ENCODE data around the gene APLN. TPM values are rescaled to one million over a fixed set of nuclear protein-coding genes. Genes with fewer than 3 reads are reported as not detected.

APLN gene
- total RNA-seq, 2 donors from 2014 or later, result 2.1 to 2.3 TPM

GRCh38 chrX:129631849-129632248, 22.9 kb downstream of the APLN start:
- Histone ChIP-seq H3K4me3 (no peak overlapping the region), H3K27ac (no peak overlapping the region), H3K4me1 (no peaks in the 10 kb centered on the region), H3K9me3 (no peaks in the 10 kb centered on the region), H3K27me3 (no peaks in the 10 kb centered on the region), H3K36me3 (no peaks in the 10 kb centered on the region)
- TF ChIP-seq CTCF (IDR thresholded peaks at IDR 0.05), result no peak
- no peak for DNase-seq (ENCODE audit: low spot score)

GRCh38 chrX:129629837-129630236, 24.9 kb downstream of the APLN start:
- no peak overlapping the region for H3K27ac ChIP-seq
- H3K4me1 ChIP-seq, result no peaks in the 10 kb centered on the region
- no peak for DNase-seq (ENCODE audit: low spot score)
- no peak overlapping the region for H3K4me3 ChIP-seq
- H3K27me3 ChIP-seq, result no peaks in the 10 kb centered on the region
- no peak for TF ChIP-seq CTCF (IDR thresholded peaks at IDR 0.05)
- H3K9me3 ChIP-seq, result no peaks in the 10 kb centered on the region
- H3K36me3 ChIP-seq, result no peaks in the 10 kb centered on the region

- Histone ChIP-seq H3K4me3 (no peak overlapping the region), H3K4me1 (no peaks in the 10 kb centered on the region), H3K9me3 (no peaks in the 10 kb centered on the region), H3K36me3 (no peaks in the 10 kb centered on the region), H3K27ac (no peak overlapping the region), H3K27me3 (no peaks in the 10 kb centered on the region)
- TF ChIP-seq CTCF (IDR thresholded peaks at IDR 0.05), result no peak
- no peak for DNase-seq (ENCODE audit: low spot score)
Measured at GRCh38 chrX:129626026-129626425, 28.7 kb downstream of the APLN start.

- TF ChIP-seq CTCF (IDR thresholded peaks at IDR 0.05), result no peak
- H3K27me3 ChIP-seq, result no peaks in the 10 kb centered on the region
- no peak overlapping the region for H3K4me3 ChIP-seq
- H3K4me1 ChIP-seq, result no peaks in the 10 kb centered on the region
- no peak for DNase-seq (ENCODE audit: low spot score)
- H3K9me3 ChIP-seq, result no peaks in the 10 kb centered on the region
- no peaks in the 10 kb centered on the region for H3K36me3 ChIP-seq
- no peak overlapping the region for H3K27ac ChIP-seq
Measured at GRCh38 chrX:129622757-129623301, 31.9 kb downstream of the APLN start.

- Histone ChIP-seq H3K36me3 (no peaks in the 10 kb centered on the region), H3K27ac (no peak overlapping the region), H3K27me3 (no peaks in the 10 kb centered on the region), H3K4me1 (no peaks in the 10 kb centered on the region), H3K4me3 (no peak overlapping the region), H3K9me3 (no peaks in the 10 kb centered on the region)
- DNase-seq (ENCODE audit: low spot score), result no peak
- TF ChIP-seq CTCF (IDR thresholded peaks at IDR 0.05), result no peak
Measured at GRCh38 chrX:129618997-129619396, 35.8 kb downstream of the APLN start.

GRCh38 chrX:129617420-129617819, 37.3 kb downstream of the APLN start:
- H3K27ac ChIP-seq, result no peak overlapping the region
- H3K4me1 ChIP-seq, result no peaks in the 10 kb centered on the region
- no peak for TF ChIP-seq CTCF (IDR thresholded peaks at IDR 0.05)
- no peaks in the 10 kb centered on the region for H3K27me3 ChIP-seq
- no peaks in the 10 kb centered on the region for H3K9me3 ChIP-seq
- DNase-seq (ENCODE audit: low spot score), result no peak
- no peak overlapping the region for H3K4me3 ChIP-seq
- no peaks in the 10 kb centered on the region for H3K36me3 ChIP-seq

Measured in right atrium auricular region (tissue), 2 donors.